ENCODE measurements around the gene DCDC2.
"Not testable (repeated sequence)": the region's sequence is repeated elsewhere in the genome, so short reads cannot be mapped to it uniquely, and the experiment has no call there.

The DCDC2 gene

DNA sequence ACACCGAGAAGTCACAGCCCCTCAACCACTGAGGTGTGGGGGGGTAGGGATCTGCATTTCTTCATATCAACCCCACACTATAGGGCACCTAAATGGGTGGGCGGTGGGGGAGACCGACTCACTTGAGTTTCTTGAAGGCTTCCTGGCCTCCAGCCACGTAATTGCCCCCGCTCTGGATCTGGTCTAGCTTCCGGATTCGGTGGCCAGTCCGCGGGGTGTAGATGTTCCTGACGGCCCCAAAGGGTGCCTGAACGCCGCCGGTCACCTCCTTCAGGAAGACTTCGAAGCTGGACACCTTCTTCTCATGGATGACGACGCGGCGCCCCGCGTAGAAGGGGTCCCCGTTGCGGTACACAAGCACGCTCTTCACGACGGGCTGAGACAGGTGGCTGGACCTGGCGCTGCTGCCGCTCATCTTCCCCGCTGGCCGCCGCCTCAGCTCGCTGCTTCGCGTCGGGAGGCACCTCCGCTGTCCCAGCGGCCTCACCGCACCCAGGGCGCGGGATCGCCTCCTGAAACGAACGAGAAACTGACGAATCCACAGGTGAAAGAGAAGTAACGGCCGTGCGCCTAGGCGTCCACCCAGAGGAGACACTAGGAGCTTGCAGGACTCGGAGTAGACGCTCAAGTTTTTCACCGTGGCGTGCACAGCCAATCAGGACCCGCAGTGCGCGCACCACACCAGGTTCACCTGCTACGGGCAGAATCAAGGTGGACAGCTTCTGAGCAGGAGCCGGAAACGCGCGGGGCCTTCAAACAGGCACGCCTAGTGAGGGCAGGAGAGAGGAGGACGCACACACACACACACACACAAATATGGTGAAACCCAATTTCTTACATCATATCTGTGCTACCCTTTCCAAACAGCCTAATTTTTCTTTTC, at the start of gene DCDC2:
Gene DCDC2 (minus strand): TSS at position 724 of the 883 bp plus-strand sequence. CDS start 309 bp downstream, at position 415.
- H3K4me3 ChIP-seq (ENCODE audit: low read length) = peak within 1 kb of the TSS; percentile 62
- DNase-seq (ENCODE audit: low read depth) = no peak
- TF ChIP-seq, protein P1, sequence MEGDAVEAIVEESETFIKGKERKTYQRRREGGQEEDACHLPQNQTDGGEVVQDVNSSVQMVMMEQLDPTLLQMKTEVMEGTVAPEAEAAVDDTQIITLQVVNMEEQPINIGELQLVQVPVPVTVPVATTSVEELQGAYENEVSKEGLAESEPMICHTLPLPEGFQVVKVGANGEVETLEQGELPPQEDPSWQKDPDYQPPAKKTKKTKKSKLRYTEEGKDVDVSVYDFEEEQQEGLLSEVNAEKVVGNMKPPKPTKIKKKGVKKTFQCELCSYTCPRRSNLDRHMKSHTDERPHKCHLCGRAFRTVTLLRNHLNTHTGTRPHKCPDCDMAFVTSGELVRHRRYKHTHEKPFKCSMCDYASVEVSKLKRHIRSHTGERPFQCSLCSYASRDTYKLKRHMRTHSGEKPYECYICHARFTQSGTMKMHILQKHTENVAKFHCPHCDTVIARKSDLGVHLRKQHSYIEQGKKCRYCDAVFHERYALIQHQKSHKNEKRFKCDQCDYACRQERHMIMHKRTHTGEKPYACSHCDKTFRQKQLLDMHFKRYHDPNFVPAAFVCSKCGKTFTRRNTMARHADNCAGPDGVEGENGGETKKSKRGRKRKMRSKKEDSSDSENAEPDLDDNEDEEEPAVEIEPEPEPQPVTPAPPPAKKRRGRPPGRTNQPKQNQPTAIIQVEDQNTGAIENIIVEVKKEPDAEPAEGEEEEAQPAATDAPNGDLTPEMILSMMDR (conservative IDR thresholded peaks at IDR 0.05; ENCODE audit: low read depth, low read length) = no peak

DNA sequence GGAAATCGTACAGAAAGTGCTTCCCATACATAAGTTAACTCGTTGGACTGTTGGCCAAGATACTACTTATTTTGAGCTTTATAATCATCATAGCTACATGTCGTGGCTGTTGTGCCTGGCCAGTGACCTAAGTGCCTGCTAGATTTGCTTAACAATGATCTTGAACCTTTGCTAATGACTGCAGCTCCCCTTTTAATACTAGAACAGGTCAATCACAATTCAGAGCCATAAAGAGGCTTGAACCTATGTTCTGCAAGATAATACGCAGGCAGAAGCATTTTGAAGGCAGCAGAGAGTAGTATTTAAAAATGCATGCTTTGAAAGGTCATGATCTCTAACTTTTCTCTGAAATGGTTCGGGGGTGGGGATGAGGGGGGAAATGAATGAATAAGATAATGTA, 47.4 kb upstream of the DCDC2 start:
- DNase-seq (ENCODE audit: low read depth) = no peak
- H3K4me3 ChIP-seq (ENCODE audit: low read length) = no peak overlapping the region
- TF ChIP-seq, protein P1 (conservative IDR thresholded peaks at IDR 0.05; ENCODE audit: low read depth, low read length) = no peak

DNA sequence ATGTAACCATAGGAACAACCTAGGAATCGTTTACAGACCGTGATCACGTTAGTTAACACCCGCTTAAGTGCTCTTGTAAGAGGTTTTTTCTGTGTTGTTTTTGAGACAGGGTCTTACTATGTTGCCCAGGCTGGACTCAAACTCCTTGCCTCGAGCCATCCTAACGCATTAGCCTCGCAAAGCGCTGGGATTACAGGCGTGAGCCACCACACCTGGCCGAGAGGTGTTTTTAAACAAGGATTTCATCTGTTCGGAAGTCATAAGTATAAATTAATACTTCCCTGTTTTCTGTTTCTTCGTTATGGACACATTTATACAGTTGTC, 45.6 kb upstream of the DCDC2 start:
- TF ChIP-seq, protein P1 (conservative IDR thresholded peaks at IDR 0.05; ENCODE audit: low read depth, low read length) = no peak
- H3K4me3 ChIP-seq (ENCODE audit: low read length) = peak overlapping the region; percentile 95
- DNase-seq (ENCODE audit: low read depth) = peak; percentile 39

DNA sequence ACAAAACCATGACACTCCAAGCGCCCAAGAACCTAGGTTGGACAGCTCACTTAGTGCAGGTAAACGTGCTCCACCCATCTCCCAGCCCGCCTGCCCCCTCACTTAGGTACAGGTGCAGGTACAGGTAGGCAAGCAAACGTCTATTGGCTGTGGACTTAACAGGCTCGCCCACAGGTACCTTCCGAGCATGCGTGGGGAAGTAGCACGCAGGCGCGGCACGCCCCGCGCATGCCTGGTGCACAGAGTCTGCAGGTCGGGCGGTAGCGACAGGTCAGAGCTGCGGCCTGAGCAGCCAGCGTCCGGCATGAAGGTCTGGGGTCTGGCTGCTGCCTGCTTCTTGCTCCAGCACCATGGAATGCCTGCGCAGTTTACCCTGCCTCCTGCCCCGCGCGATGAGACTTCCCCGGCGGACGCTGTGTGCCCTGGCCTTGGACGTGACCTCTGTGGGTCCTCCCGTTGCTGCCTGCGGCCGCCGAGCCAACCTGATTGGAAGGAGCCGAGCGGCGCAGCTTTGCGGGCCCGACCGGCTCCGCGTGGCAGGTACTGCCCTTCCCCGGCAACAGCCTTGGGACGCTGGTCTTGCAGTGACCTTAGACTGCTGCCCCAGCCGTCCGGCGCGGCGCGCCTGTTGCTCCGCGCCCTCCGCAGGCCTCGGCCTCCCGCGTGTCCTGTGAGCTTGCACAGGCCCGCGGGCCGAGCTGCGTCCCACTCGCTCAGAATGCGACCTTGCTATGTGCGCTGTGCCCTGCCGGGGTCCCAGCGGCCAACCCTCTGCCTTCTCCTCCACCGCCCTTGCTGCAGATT, 45.0 kb upstream of the DCDC2 start, which contains the start of gene MRS2:
Gene MRS2 (plus strand): TSS at position 240 of the 804 bp plus-strand sequence. CDS start 111 bp downstream, at position 351.
- DNase-seq (ENCODE audit: low read depth) = peak; percentile 42
- TF ChIP-seq, protein P1 (conservative IDR thresholded peaks at IDR 0.05; ENCODE audit: low read depth, low read length) = no peak
- peak within 1 kb of the TSS; percentile 95 for H3K4me3 ChIP-seq (ENCODE audit: low read length)

DNA sequence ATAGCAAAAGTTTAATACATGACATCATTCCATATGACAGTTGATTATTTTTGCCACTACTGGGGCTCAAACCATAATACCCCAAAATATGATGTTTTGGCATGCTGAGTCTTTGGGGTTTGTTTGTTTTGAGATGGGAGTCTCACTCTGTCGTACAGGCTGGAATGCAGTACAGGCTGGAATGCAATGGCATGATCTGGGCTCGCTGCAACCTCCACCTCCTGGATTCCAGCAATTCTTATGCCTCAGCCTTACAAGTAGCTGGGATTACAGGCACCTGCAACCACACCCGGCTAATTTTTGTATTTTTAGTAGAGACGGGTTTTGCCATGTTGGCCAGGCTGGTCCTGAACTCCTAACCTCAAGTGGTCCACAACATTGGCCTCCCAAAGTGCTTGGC, 43.6 kb upstream of the DCDC2 start:
- no peak for DNase-seq (ENCODE audit: low read depth)
- TF ChIP-seq, protein P1 (conservative IDR thresholded peaks at IDR 0.05; ENCODE audit: low read depth, low read length) = no peak
- H3K4me3 ChIP-seq (ENCODE audit: low read length) = no peak overlapping the region

DNA sequence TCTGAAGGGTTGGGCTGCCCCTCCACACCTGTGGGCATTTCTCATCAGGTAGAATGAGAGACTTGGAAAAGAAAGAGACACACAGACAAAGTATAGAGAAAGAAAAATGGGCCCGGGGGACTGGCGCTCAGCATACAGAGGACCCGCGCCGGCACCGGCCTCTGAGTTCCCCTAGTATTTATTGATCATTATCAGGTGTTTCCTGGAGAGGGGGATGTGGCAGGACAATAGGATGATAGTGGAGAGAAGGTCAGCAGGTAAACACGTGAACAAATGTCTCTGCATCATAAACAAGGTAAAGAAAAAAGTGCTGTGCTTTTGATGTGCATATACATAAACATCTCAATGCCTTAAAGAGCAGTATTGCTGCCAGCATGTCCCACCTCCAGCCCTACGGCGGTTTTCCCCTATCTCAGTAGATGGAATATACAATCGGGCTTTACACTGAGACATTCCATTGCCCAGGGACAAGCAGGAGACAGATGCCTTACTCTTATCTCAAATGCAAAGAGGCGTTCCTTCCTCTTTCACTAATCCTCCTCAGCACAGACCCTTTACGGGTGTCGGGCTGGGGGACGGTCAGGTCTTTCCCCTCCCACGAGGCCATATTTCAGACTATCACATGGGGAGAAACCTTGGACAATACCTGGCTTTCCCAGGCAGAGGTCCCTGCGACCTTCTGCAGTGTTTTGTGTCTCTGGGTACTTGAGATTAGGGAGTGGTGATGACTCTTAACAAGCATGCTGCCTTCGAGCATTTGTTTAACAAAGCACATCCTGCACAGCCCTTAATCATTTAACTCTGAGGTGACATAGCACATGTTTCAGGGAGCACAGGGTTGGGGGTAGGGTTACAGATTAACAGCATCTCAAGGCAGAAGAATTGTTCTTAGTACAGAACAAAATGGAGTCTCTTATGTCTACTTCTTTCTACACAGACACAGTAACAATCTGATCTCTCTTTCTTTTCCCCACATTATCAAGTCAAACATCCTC, 42.5 kb upstream of the DCDC2 start:
- not testable (repeated sequence) for DNase-seq (ENCODE audit: low read depth); H3K4me3 ChIP-seq (ENCODE audit: low read length)
